ENCODE results near the gene FOXG1. TPM values are rescaled to one million over a fixed set of nuclear protein-coding genes. Genes with fewer than 3 reads are reported as not detected.

Gene FOXG1
- total RNA-seq, 1 experiment from 2014 or later: not detected

DNA sequence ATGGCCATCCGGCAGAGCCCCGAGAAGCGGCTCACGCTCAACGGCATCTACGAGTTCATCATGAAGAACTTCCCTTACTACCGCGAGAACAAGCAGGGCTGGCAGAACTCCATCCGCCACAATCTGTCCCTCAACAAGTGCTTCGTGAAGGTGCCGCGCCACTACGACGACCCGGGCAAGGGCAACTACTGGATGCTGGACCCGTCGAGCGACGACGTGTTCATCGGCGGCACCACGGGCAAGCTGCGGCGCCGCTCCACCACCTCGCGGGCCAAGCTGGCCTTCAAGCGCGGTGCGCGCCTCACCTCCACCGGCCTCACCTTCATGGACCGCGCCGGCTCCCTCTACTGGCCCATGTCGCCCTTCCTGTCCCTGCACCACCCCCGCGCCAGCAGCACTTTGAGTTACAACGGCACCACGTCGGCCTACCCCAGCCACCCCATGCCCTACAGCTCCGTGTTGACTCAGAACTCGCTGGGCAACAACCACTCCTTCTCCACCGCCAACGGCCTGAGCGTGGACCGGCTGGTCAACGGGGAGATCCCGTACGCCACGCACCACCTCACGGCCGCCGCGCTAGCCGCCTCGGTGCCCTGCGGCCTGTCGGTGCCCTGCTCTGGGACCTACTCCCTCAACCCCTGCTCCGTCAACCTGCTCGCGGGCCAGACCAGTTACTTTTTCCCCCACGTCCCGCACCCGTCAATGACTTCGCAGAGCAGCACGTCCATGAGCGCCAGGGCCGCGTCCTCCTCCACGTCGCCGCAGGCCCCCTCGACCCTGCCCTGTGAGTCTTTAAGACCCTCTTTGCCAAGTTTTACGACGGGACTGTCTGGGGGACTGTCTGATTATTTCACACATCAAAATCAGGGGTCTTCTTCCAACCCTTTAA lies 1.5 kb downstream of the FOXG1 start:
- Histone ChIP-seq H3F3A (ENCODE audit: low read length, unreplicated experiment) (no peaks in the 10 kb centered on the region), H4K20me1 (ENCODE audit: low read length) (no peaks in the 10 kb centered on the region), H3K79me2 (ENCODE audit: low read length) (no peaks in the 10 kb centered on the region), H3K27me3 (ENCODE audit: low read length) (peaks cover 74% of the 10 kb centered on the region), H3K4me1 (ENCODE audit: insufficient read depth, low read length) (no peaks in the 10 kb centered on the region), H3K27ac (ENCODE audit: low read length) (no peak overlapping the region), H3K9ac (ENCODE audit: low read length) (no peak overlapping the region), H3K4me2 (ENCODE audit: low read length) (no peak overlapping the region), H3K36me3 (ENCODE audit: low read depth, low read length) (no peaks in the 10 kb centered on the region), H3K4me3 (ENCODE audit: low read length) (no peak overlapping the region), H3K9me2 (replicated peaks; ENCODE audit: low read length) (no peaks in the 10 kb centered on the region), H2AFZ (ENCODE audit: low read length) (no peak overlapping the region), H3K9me3 (ENCODE audit: low read length) (no peaks in the 10 kb centered on the region)
- BruUV-seq (replicated peaks): no TSS peak
- intact Hi-C loops (cut with micrococcal nuclease): no loop called here
- DNase-seq (no peak), ATAC-seq (no peak)
- ChIA-PET CTCF (no interaction called here), POLR2A (ENCODE audit: unreplicated experiment) (no interaction called here)
- TF ChIP-seq, protein P1, sequence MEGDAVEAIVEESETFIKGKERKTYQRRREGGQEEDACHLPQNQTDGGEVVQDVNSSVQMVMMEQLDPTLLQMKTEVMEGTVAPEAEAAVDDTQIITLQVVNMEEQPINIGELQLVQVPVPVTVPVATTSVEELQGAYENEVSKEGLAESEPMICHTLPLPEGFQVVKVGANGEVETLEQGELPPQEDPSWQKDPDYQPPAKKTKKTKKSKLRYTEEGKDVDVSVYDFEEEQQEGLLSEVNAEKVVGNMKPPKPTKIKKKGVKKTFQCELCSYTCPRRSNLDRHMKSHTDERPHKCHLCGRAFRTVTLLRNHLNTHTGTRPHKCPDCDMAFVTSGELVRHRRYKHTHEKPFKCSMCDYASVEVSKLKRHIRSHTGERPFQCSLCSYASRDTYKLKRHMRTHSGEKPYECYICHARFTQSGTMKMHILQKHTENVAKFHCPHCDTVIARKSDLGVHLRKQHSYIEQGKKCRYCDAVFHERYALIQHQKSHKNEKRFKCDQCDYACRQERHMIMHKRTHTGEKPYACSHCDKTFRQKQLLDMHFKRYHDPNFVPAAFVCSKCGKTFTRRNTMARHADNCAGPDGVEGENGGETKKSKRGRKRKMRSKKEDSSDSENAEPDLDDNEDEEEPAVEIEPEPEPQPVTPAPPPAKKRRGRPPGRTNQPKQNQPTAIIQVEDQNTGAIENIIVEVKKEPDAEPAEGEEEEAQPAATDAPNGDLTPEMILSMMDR (conservative IDR thresholded peaks at IDR 0.05; ENCODE audit: low read depth, low read length): no peak; the same call in 1 of the 2 replicates
- TF ChIP-seq EZH2phosphoT487 (IDR thresholded peaks at IDR 0.05; ENCODE audit: borderline replicate concordance, low read length) (no peak), EZH2 (IDR thresholded peaks at IDR 0.05; ENCODE audit: low read length, unreplicated experiment) (no peak)

DNA sequence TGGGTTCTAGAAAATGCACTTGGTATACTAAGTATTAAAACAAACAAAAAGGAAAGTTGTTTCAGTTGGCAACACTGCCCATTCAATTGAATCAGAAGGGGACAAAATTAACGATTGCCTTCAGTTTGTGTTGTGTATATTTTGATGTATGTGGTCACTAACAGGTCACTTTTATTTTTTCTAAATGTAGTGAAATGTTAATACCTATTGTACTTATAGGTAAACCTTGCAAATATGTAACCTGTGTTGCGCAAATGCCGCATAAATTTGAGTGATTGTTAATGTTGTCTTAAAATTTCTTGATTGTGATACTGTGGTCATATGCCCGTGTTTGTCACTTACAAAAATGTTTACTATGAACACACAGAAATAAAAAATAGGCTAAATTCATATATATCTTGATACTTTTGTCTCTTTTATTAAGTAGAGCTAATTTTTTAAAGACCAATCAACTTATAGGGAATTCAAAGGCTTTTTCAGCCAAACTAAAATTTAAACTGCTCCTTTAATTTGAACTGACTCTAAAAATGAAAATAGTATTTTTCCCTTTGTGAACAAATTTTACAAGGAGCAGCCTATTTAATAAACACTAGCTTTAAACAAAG lies 2.8 kb downstream of the FOXG1 start:
- Histone ChIP-seq H3K9me3 (ENCODE audit: low read length) (no peaks in the 10 kb centered on the region), H3K27ac (ENCODE audit: low read length) (no peak overlapping the region), H3K4me2 (ENCODE audit: low read length) (no peak overlapping the region), H3K9me2 (replicated peaks; ENCODE audit: low read length) (no peaks in the 10 kb centered on the region), H3K36me3 (ENCODE audit: low read depth, low read length) (no peaks in the 10 kb centered on the region), H3K9ac (ENCODE audit: low read length) (no peak overlapping the region), H3K4me1 (ENCODE audit: insufficient read depth, low read length) (no peaks in the 10 kb centered on the region), H3K27me3 (ENCODE audit: low read length) (peaks cover 74% of the 10 kb centered on the region), H3K79me2 (ENCODE audit: low read length) (no peaks in the 10 kb centered on the region), H3K4me3 (ENCODE audit: low read length) (no peak overlapping the region), H3F3A (ENCODE audit: low read length, unreplicated experiment) (no peaks in the 10 kb centered on the region), H4K20me1 (ENCODE audit: low read length) (no peaks in the 10 kb centered on the region), H2AFZ (ENCODE audit: low read length) (no peak overlapping the region)
- DNase-seq (no peak), ATAC-seq (no peak)
- ChIA-PET POLR2A (ENCODE audit: unreplicated experiment) (no interaction called here), CTCF (no interaction called here)
- TF ChIP-seq, protein P1 (conservative IDR thresholded peaks at IDR 0.05; ENCODE audit: low read depth, low read length): no peak
- TF ChIP-seq EZH2phosphoT487 (IDR thresholded peaks at IDR 0.05; ENCODE audit: borderline replicate concordance, low read length) (no peak), EZH2 (IDR thresholded peaks at IDR 0.05; ENCODE audit: low read length, unreplicated experiment) (no peak)
- intact Hi-C loops (cut with micrococcal nuclease): no loop called here
- BruUV-seq (replicated peaks): no TSS peak

DNA sequence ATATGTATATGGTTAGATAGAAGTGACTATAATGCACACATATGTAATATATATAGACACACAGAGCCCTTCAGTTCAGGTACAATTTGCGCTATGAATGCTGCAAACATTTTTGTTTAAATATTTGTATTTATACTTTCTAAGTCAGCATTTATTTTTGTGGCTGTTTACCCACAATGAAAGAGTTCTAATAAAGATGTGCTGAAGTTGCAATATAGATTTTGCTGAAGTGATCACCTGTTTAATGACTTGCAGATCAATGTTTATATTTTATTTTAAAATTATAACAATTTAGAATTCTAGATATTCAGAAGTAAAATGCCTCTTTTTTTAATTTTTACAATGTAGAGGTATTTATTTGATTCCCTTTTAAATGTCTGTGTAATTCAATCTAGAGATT lies 3.5 kb downstream of the FOXG1 start:
- Histone ChIP-seq H3K36me3 (ENCODE audit: low read depth, low read length) (no peaks in the 10 kb centered on the region), H3K27ac (ENCODE audit: low read length) (no peak overlapping the region), H3K9me3 (ENCODE audit: low read length) (no peaks in the 10 kb centered on the region), H3K9me2 (replicated peaks; ENCODE audit: low read length) (no peaks in the 10 kb centered on the region), H3K9ac (ENCODE audit: low read length) (no peak overlapping the region), H3K4me3 (ENCODE audit: low read length) (no peak overlapping the region), H3K79me2 (ENCODE audit: low read length) (no peaks in the 10 kb centered on the region), H3K4me2 (ENCODE audit: low read length) (no peak overlapping the region), H3F3A (ENCODE audit: low read length, unreplicated experiment) (no peaks in the 10 kb centered on the region), H3K4me1 (ENCODE audit: insufficient read depth, low read length) (no peaks in the 10 kb centered on the region), H2AFZ (ENCODE audit: low read length) (no peak overlapping the region), H3K27me3 (ENCODE audit: low read length) (peaks cover 74% of the 10 kb centered on the region), H4K20me1 (ENCODE audit: low read length) (no peaks in the 10 kb centered on the region)
- ChIA-PET CTCF (interaction anchor here (0.7 kb wide), 1 partner anchor 9 kb away, joined by 5 read pairs; no protein-coding TSS in a partner anchor), POLR2A (ENCODE audit: unreplicated experiment) (no interaction called here)
- BruUV-seq (replicated peaks): no TSS peak
- TF ChIP-seq EZH2phosphoT487 (IDR thresholded peaks at IDR 0.05; ENCODE audit: borderline replicate concordance, low read length) (no peak), EZH2 (IDR thresholded peaks at IDR 0.05; ENCODE audit: low read length, unreplicated experiment) (no peak)
- TF ChIP-seq, protein P1 (conservative IDR thresholded peaks at IDR 0.05; ENCODE audit: low read depth, low read length): no peak
- intact Hi-C loops (cut with micrococcal nuclease): loop anchor here (5.0 kb wide), 1 partner anchor 767 kb away; no protein-coding TSS in a partner anchor
- DNase-seq (no peak), ATAC-seq (no peak)

Measured in PC-3 (cell line).